Ishikawa (cell line): ENCODE measurements around the gene FGD3.

ENCODE experiments used
- CEBPB ChIP-seq: IDR thresholded peaks from 2 replicates; pipeline ENCODE4 v1.6.1; 2012
- CREB1 ChIP-seq: IDR thresholded peaks from 2 replicates; pipeline ENCODE4 v1.6.1; 2012; ENCODE audit warnings: low read depth
- EGR1 ChIP-seq: IDR thresholded peaks from 2 replicates; pipeline ENCODE4 v1.6.1; 2012
- EP300 ChIP-seq: IDR thresholded peaks from 2 replicates; pipeline ENCODE4 v1.6.1; 2012; ENCODE audit warnings: borderline replicate concordance
- FOXM1 ChIP-seq: IDR thresholded peaks from 2 replicates; pipeline ENCODE4 v1.6.1; 2012; ENCODE audit warnings: low read depth, borderline replicate concordance
- RAD21 ChIP-seq: IDR thresholded peaks from 2 replicates; pipeline ENCODE4 v1.6.1; 2012; ENCODE audit warnings: low read depth
- REST ChIP-seq: IDR thresholded peaks from 2 replicates; pipeline ENCODE4 v1.6.1; 2012; ENCODE audit warnings: low read depth, mild to moderate bottlenecking
- TAF1 ChIP-seq: IDR thresholded peaks from 2 replicates; pipeline ENCODE4 v1.6.1; 2012; ENCODE audit warnings: low read depth, mild to moderate bottlenecking
- TCF12 ChIP-seq: IDR thresholded peaks from 2 replicates; pipeline ENCODE4 v1.6.1; 2012; ENCODE audit warnings: low read depth
- TEAD4 ChIP-seq: IDR thresholded peaks from 2 replicates; pipeline ENCODE4 v1.6.1; 2012
- USF1 ChIP-seq: IDR thresholded peaks from 2 replicates; pipeline ENCODE4 v1.6.1; 2012
- YY1 ChIP-seq: IDR thresholded peaks from 2 replicates; pipeline ENCODE4 v1.6.1; 2012; ENCODE audit warnings: low read depth
- ZBTB7A ChIP-seq: IDR thresholded peaks from 2 replicates; pipeline ENCODE4 v1.6.1; 2012; ENCODE audit warnings: low read depth
- TF ChIP-seq, protein P1 (sequence below): IDR thresholded peaks from 2 replicates; pipeline ENCODE4 v1.6.1; 2012

DNA sequence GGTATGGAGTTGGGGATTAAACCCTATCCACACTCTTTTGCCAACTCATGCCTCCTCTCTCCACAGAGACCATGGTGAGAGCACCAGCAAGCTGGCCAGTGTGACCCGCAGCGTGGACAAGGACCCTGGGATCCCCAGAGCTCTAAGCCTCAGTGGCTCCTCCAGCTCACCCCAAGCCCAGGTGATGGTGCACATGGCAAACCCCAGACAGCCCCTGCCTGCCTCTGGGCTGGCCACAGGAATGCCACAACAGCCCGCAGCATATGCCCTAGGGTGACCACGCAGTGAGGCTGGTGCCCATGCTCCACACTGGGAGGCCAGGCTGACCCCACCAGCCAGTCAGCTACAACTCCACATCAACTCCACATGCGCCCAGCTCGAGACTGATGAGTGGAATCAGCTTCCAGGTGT lies 137.2 kb downstream of the FGD3 start:
- TF ChIP-seq REST = no peak
- no peak for TF ChIP-seq EP300
- no peak for TF ChIP-seq RAD21
- TF ChIP-seq EGR1 = no peak
- no peak for TF ChIP-seq CEBPB
- TF ChIP-seq TEAD4 = no peak
- TF ChIP-seq ZBTB7A = no peak
- no peak for TF ChIP-seq TAF1
- no peak for TF ChIP-seq FOXM1
- TF ChIP-seq, protein P1, sequence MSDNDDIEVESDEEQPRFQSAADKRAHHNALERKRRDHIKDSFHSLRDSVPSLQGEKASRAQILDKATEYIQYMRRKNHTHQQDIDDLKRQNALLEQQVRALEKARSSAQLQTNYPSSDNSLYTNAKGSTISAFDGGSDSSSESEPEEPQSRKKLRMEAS = no peak
- no peak for TF ChIP-seq YY1
- TF ChIP-seq CREB1 = no peak
- no peak for TF ChIP-seq TCF12
- no peak for TF ChIP-seq USF1
